ENCODE data around the gene DDX3Y.

DNA sequence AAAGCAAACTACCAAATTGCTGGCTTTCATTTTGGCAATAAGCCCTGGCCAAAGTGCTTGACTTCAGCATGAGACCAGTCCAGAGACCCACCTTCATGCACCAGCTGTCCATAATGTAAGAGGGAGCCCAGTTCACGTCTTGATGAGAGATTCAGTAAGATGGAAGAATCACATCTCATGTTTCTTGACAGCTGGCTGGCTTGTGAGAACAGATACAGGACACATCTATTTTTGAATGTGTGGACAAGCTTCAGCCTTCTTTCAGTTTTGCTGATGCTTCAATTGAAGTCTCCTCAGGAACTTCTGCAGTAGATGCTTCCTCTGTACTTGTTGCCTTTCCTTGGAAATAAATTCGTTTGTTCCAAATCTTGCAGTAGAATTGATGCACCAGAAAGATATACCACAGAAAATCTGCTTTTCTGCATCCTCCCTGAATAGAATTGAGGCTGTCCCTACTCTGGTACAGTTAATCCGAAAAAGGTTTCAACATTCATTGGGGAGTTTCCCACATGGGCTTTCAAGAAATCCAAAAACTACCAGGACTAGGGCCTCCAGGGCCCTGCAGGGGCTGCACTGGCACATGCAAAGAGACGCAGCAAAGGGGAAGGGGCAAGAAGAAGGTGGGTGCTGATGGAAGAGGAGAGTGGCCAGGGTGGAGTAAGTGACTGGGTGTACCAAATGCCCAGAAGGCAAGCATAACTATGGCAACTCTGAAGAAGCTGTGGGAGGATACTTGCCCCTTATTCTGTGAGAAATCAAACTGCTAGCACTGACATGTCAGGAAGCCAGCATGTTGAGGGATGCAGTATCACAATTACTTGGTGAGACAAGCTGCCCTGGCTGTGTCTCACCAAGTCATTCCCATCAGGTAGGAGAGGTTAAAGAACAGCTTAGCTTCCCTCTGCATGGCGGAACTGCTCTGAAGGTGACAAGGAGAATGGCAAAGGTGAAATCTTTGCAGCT, 37.3 kb downstream of the DDX3Y start:
- no peak for TF ChIP-seq EZH2 (IDR thresholded peaks at IDR 0.05; ENCODE audit: borderline replicate concordance, low read length)
- TF ChIP-seq, protein P1, sequence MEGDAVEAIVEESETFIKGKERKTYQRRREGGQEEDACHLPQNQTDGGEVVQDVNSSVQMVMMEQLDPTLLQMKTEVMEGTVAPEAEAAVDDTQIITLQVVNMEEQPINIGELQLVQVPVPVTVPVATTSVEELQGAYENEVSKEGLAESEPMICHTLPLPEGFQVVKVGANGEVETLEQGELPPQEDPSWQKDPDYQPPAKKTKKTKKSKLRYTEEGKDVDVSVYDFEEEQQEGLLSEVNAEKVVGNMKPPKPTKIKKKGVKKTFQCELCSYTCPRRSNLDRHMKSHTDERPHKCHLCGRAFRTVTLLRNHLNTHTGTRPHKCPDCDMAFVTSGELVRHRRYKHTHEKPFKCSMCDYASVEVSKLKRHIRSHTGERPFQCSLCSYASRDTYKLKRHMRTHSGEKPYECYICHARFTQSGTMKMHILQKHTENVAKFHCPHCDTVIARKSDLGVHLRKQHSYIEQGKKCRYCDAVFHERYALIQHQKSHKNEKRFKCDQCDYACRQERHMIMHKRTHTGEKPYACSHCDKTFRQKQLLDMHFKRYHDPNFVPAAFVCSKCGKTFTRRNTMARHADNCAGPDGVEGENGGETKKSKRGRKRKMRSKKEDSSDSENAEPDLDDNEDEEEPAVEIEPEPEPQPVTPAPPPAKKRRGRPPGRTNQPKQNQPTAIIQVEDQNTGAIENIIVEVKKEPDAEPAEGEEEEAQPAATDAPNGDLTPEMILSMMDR (IDR thresholded peaks at IDR 0.05; ENCODE audit: low read length), result no peak

All from OCI-LY1 (cell line).